GM12891 (cell line): ENCODE results near the gene AKAP10.

Experiments
- POLR2A ChIP-seq: IDR thresholded peaks from 2 replicates; pipeline ENCODE4 v1.6.1; 2011; ENCODE audit warnings: low read depth, low read length, control low read depth
- POLR2AphosphoS5 ChIP-seq: IDR thresholded peaks from 2 replicates; pipeline ENCODE4 v1.6.1; 2011; ENCODE audit warnings: low read depth, low read length, control low read depth
- POU2F2 ChIP-seq: IDR thresholded peaks from 2 replicates; pipeline ENCODE4 v1.6.1; 2011; ENCODE audit warnings: low read depth, mild to moderate bottlenecking, control low read depth, low read length, moderate library complexity
- TAF1 ChIP-seq: IDR thresholded peaks from 2 replicates; pipeline ENCODE4 v1.6.1; 2011; ENCODE audit warnings: low read depth, low read length, control low read depth

DNA sequence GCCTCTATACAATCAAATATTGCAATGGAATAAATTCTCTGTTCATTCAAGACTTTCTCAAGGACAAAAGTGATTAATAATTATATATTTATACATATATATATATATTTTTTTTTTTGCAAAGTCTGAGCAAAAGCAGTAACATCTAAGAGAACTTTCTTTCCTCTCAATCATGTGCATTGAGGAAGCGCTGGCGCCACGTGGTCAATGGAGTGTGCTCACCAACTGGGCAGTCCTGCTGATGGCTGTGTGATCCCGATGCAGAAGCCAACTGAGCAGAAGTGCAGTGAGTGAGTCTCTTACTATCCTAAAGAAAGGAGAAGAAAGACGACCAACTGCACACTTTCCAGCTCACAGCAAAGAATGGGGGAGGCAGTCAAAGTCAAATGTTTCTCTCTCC lies 72.7 kb downstream of the AKAP10 start:
- TF ChIP-seq POLR2AphosphoS5 (no peak), POLR2A (no peak), POU2F2 (no peak), TAF1 (no peak)
